Suppressor macrophage treated with lipopolysaccharide for 1 hour (primary cell): Measurements from ENCODE around the gene EPHA1.
"Not testable (repeated sequence)": the region's sequence is repeated elsewhere in the genome, so short reads cannot be mapped to it uniquely, and the experiment has no call there.

Experiments used
- DNase-seq, 3 donors: peaks; one replicate each; pipeline ENCODE4 v3.0.0-alpha.2; 2020 to 2022

EPHA1 gene

DNA sequence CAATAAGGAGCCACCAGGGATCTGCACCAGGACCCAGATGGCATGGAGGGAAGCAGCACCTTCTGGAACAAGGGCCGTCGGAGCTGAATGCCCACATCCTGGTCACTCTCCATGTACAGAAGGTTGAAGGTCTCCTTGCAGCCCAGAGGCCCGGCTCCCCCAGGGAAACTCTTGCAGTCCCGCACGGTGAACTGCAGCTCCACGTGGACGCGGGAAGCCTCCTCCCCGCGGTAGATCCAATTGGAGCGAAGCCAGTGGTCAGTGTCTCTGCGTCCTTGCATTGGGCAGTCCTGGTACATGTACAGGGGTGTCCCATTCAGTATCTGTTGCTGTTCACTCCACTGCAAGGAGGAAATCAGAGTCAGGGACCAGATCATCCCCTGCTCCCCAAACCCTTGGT, 7.4 kb downstream of the EPHA1 start:
- no peak for DNase-seq

DNA sequence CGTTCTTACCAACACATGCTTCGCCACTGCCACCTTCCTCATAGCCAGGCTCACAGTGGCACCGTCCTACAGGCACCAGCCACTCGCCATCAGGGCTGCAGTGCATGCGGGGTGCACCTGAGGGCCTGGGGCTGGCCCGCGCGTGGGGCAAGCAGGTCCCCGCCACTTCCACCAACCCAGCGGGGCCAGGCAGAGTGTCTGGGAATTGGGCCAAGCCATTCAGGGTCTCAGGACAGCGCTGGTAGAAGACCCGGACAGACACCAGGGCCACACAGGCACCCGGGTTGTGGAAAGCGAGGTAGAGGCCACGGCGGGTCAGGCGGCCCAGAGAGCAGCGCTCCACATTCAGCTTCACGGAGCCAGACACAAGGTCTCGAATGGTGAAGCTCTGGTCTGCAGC, 9.0 kb downstream of the EPHA1 start:
- no peak for DNase-seq

DNA sequence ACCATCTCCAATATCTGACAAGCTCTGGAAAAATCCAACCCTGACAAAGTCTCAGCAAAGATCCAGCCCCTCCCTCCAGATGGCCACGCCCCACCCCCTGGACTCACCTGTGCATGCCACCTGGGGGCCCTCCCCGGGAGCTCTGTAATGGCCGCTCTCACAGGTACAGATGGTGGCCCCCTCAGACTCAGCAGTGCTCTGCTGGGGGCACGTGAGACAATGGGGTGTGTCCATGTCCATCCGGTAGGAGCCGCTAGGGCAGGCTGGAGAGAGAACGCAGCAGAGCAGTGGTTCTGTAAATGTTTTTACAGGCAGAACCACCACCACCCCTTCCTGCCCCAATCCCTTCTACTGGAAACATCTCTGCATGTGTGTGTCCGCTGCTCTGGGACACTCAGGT, 9.5 kb downstream of the EPHA1 start:
- DNase-seq: no peak

DNA sequence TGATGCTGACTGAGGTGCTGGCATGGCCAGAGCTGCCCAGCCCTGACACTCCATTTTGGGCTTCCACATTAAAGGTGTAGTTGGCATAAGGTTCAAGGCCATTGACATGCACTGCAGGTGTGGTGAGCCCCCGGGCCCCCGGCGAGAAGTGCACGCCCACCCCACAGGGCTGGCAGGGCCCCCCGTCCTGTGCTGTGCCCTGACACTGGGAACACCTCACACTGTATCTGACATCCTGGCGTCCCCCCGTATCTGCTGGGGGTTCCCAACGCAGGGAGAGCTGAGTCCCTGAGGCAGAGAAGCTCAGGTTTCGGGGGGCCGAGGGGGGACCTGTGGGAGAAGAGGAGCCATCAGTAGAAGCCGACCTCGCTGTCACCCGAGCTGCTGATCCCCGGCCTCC, 10.0 kb downstream of the EPHA1 start:
- no peak for DNase-seq

DNA sequence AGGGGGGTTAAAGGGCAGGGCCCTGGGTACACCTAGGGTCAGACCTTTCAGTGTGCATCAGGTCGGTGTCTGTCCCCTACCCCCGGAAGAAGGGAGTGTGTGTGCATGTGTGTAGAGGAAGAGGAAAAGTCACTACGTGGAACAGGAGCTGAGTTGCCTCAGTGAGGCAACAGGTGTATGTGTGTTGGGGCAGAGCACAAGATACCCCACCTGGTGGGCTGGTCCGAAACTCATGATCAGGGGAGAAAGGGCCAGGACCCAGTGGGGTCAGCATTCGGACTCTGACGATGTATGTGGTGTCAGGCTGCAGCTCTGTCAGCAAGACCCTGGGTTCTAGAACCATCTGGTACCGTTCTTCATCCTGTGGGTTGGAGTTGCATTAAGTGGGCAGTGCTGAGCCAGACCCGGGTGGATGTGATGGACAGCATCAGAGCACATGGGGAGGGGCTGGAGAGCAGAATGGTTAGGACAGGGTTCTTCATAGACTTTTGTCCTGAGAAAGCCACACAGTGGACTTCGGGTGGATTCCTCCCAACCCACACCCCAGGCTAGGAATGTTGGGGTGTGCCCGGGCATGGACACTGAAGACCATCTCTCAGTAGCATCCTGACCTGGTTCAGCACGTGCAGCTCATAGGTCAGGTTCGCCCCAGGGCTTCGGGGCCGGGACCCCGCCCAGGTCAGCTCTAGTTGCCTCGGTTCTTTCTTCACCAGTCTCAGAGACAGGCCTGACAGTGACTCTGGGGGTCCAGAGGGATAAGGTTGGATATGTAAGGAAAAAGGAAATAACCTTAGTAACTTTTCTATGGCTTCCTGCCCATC, 10.7 kb downstream of the EPHA1 start:
- DNase-seq: no peak

DNA sequence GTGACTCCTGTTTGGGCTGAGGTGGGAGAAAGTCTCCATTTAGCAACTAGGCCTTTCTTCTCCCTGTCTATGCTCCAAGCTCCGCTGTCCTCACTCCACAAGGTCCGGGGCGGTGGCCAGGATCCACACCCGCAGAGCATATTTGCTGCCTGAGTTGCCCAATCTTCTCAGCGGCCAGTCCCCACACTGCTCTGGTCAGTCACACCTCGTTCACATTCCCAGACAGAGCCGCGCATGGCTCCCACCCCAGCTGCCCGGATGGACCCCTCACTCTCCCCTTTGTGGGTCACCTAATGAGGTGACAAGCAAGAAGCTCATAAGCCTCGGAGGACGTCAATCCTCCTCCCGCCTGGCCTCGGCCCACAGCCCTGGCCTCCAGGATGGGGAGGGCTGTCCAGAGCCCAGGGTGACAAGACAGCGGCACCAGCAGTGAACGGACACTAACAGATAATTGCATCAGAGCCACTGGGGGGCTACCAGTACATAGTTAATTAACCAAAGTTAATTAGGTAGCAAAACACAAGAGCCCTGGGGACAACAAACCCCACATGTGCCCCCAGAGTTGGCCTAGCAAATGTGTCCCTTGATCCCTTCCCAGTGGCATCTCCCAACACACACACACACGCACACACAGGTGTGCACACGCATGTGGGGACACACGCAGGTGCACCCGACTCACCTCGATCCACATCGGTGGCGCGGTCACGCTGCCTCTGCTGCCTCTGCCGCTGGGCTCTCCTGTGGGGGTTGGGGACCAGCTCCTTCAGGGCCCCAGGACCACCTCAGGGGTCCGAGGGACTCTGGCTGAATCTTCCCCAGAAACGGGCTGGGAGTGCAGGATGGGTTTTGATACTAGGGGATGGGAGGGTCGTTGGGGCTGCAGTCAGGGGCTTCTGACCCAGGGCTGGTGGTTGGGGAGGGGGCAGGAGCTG, 11.8 kb downstream of the EPHA1 start:
- no peak for DNase-seq

DNA sequence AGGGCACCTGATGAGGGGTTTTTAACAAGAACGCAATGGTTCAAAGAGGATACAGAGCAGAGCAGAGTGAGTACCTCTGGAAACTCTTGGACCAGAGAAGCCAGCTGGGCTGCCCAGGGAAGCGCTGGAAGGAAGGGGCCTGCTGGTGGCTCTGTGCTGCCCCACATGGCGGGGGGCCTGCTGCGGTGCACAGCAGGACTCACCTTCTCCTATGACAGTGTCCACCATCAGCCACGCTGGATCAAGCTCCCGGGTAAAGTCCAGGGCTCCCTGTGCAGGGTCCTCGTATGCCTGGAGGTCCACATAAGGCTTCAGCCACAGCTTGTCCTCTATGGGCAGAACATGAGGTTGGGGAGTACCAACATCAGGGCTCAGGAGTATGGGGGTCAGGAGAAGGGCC, 12.5 kb downstream of the EPHA1 start:
- DNase-seq: no peak

DNA sequence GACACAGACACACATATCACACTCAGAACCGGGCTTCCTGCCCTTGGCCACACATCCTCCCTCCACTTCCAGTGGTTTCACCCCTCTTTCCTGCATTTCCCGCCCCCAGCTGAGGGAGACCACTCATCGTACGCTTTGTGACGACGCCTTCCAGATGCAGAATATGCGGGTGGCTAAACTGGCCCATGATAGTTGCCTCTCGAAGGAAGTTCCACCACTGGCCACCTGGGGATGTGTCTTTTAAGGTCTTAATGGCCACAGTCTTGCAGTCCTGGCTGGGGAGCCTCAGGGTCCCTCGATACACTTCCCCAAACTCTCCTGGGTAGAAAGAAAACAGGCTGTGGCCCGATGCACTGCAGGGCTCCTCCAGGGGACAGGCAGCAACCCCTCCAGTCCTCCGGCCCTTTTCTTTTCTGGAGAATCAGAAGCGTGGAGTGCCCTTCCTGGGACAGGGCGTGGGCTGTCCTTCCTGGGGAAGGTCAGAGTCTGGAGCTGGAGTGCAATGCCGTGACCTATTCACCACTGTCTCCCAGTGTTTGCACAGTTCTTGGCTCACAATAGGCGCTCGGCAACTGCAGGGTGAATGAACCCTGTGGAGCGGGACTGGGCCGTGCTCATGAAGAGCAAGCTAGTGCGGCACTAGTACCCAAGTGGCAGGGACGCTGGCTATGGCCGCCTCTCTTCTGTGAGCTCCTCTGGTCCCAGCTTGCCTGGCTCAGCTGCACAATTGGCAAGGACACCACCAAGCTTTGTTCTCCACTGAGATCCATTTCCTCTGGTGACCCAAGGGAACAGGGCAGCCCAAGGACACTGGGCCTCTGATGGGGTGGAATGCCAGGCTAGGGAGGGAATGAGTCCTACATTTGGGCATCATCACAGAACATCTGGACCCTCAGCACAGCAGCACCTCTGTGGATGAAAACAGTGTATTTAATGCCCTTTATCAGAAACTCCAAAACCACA, 13.2 kb downstream of the EPHA1 start:
- peak; percentile 57 to 60 (median 58) for DNase-seq

DNA sequence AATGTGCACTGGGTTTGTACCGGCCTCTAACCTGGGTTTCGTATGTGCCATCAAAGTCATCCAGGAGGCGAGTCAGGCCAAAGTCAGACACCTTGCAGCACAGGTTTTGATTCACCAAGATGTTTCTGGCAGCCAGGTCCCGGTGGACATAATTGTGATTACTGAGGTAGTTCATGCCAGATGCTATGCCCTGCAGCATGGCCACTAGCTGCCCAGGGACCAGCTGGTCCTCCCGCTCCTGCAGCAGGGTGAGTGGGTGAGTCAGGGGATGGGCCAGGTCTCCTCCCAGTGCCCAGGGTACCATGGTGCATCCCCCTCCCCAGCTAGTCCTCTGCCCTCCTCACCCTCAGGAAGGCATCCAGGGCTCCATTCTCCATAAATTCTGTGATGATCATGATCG, 13.9 kb downstream of the EPHA1 start:
- DNase-seq: no peak

DNA sequence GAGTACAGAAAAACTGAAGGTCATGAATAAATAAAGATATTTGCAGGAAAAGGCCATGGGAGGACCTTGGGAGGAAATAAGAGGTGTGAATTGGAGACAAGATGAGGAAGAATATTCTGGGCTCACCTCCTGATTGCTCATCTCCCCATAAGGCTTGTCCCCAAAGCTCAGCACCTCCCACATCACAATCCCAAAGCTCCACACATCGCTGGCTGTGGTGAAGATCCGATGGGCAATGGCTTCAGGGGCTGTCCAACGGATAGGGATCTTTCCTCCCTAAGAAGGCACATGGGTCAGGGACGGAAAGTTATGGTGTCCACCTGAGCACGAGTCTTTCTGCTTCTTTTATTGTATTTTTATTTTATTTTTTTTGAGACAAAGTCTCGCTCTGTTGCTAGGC, 14.6 kb downstream of the EPHA1 start:
- DNase-seq: no peak

DNA sequence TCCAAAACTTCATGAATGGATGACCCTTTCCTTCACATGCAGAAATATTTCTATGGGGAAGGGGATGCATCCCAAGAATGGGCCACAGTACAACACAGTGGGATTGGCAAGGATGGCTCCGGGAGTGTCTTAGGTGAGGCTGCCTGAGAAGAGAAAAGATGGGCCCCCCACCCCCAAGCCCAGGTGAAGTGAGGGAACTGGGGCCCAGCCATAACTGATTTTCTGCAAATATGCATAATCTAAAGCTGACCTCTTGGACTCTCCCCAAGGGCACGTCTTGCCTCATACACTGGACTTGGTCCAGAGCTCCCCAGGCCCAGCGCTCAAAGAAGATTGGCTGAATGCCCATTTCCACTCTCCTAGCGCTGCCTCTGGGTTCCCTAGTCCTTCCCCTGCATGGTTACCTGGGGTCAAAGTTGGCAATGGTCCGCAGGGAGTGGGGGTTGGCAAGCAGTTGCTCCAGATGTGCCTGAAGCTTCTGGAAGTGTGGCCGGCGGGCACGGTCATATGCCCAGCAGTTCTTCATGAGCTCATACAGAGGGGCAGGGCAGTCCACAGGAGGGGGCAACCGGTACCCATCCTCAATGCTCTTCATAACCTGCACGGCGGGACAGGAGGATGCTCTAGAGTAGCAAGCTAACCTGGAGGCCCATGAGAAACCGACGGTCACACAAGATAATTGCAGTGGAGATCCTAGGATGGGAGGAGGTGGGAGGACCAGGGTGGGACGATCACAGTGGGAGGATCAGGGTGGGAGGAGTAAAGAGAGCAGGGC, 15.2 kb downstream of the EPHA1 start:
- DNase-seq: no peak

DNA sequence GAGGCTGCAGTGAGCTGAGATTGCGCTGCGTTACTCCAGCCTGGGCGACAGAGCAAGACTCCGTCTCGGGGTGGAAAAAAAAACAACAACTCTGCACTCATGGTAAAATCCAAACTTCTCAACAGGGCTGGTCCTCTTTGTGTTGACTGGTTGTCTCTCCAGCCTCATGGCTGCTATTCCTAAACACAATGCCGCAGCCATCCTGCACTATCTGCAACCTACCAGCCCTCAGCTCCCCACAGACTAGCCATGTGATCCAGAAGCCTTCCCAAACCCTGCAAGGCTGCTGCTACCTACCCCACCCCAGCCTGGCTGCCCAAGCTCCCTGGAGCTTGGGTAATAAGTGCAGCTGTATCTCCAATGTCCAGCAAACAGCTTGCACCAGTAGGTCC, 15.8 kb downstream of the EPHA1 start:
- DNase-seq: no peak

DNA sequence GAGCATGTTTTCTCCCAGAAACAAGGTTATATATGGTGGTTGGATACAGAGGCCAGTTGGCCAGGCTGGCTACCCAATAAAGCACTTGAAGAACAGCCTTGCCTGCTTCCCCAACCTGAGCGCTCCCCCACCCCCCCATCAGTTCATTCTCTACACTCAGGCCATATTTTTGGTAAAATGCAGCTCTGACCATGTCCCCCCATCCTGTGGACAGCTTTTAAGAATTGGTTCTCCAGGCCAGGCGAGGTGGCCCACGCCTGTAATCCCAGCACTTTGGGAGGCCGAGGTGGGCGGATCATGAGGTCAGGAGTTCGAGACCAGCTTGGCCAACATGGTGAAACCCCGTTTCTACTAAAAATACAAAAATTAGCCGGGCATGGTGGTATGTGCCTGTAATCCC, 16.2 kb downstream of the EPHA1 start:
- DNase-seq: not testable (repeated sequence)

DNA sequence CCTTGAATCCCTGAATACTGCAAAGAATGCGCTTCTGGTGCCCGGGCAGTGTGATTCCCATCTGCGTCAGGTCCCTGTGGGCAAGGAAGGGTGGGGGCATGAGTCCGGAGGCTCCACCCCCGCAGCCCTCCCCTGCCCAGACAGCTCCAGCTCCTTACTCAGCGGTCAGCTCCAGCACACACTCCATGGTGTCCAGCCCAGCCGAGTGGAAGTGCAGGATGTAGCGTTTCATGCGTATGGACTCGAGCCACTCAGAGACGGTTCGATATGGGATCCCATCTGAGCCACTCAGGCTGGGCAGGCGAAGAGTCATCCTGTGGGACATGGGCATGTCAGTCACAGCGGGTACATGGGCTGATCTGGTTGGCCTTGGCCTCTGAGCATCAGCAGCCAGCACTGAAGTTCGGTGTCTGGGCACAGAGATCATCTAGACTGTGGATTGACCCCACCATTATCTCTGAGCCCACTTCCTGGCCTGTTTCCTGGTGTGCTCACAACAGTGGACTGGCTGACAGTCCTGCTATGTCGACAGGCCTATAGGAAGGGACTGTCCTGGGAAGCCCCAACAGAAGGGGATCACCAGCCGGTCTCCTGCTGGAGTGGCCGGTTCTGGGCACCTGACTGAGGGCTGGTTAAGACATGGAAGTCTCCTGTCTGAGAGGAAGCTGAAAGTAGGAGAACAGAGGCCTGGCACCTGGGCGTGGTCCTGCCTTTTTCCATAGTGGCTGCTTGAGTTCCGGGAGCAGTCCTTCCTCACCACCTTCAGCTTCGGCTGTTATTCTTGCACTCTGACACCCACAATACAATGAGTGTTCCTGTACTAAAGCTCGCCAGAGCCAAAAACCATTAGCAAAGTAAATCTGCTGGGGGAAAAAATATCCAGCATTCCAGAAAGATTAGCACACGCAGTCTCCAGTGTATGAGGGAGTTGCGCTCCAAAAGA, 16.9 kb downstream of the EPHA1 start:
- peak in 2 of 3 donors; percentile 45 to 63 for DNase-seq

DNA sequence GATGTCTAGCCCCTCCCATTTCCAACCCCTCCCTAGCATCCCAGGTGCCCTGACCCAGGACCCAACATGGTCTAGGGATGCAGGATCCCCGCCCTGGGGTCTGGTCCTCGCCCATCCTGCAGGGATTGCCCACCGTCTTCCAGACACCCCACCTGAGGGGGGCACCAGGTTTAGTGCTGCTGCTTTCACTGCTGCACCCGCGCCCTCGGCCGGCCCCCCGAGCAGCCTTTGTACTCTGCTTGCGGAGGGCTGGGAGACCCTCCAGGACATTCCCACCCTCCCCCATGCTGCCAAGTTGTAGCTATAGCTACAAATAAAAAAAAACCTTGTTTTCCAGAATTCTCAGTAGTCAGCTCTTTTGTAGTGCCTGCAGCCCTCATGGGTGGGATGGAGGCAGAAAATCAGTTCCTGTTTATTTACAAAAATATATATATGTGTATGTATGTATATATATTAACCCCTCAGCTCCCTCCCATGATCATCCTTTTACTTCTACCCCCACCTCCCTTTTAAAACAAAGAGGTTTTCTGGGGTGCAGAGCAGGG, 17.8 kb downstream of the EPHA1 start:
- DNase-seq: no peak

DNA sequence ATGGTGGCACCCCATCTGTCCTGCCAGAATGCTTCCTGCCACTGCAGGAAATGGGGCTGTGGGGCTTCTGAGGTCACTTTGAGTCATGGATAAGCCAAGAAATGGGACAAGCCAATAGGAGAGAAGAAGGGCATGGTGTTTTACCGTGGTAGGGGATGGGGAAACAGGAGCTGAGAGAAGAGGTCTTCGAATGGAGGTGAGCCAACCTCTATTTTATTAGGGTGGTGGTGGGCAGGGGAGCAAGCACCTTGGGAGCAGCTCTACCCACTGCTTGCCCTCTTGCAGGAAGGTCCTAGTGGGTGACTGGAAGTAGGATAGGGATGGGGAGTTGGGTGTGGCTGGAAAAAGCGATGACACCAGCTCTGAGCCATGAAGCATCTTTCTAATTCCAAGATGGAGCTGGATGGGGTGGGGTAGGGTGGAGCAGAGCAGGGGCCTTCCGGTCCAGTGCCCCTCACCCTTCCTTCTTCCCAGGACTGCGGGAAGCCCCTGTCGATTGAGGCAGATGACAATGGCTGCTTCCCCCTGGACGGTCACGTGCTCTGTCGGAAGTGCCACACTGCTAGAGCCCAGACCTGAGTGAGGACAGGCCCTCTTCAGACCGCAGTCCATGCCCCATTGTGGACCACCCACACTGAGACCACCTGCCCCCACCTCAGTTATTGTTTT, 18.4 kb downstream of the EPHA1 start:
- DNase-seq: peak in 1 of 3 donors; percentile 44

DNA sequence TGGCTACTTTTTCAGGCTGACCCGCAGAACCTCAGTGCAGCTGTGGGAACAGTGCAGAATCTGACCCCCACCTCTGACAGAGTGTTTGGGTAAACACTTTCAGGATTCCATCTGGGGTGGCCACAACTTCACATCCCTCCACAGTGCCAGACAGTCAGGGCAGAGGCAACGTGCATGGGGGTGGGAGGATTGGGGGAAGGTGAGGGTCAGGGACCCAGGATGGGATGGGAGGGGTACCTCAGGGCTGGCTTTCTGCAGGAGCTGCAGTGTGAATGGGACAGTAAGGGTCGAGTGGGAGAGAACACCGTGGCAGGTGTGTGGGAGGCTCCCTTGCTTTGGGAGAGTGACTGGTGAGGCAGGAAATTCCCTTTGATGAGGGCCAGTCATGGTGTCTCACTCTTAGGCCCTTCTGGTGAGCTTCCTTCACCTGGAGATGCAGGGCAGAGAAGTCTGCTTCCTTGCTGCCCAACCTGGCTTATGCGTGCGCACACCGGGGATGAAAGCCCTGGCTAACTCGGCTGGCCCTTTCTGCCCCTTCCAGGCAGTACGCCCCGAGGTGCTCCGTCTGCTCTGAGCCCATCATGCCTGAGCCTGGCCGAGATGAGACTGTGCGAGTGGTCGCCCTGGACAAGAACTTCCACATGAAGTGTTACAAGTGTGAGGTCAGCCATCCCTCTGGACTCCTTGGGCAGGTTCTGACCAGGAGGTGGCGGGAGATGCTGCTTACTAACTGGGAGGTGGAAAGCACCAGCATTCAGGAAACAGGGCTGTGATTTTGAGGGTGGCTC, 19.1 kb downstream of the EPHA1 start:
- DNase-seq: peak in 1 of 3 donors; percentile 35

DNA sequence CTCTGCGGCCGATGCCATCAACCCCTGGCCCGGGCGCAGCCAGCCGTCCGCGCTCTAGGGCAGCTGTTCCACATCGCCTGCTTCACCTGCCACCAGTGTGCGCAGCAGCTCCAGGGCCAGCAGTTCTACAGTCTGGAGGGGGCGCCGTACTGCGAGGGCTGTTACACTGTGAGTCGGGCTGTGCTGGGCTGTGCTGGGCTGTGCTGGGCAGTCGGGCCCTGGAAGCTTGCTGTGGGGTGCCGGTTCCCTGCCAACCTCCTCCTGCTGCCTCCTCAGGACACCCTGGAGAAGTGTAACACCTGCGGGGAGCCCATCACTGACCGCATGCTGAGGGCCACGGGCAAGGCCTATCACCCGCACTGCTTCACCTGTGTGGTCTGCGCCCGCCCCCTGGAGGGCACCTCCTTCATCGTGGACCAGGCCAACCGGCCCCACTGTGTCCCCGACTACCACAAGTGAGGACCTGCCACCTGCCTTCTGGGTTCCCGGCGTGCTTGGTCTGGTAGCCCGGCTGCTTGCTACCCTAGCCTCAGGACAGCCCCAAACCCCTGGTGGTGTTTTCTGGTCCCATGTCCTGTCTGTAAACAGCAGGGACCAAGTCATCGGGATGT, 20.1 kb downstream of the EPHA1 start:
- no peak for DNase-seq

DNA sequence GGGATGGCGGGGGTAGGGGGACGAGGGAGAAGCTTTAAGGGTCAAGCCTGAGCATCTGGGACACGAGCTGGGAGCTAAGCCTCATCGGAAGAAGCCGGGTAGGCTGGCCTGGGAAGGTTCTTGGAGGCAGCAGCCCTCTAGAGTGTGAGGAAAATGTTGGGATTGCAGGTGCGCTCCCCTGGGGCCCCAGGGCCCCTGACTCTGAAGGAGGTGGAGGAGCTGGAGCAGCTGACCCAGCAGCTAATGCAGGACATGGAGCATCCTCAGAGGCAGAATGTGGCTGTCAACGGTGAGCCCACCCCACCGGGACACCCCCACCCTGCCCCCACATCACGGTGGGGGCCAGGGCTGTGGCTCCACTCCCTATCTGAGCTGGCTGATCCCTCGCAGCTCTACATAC, 20.6 kb downstream of the EPHA1 start:
- no peak for DNase-seq
